HG02759 (cell line): Measurements from ENCODE around the gene GPATCH11.

Experiments used
- ATAC-seq: cut with Tn5 transposase; IDR thresholded peaks from one replicate; pipeline ENCODE4 v1.9.1; 2021; ENCODE audit warnings: mild to moderate bottlenecking, moderate library complexity; ENCODE audit not compliant: unreplicated experiment

GPATCH11 gene

GRCh38 chr2:37104178-37104577 lies 19.9 kb downstream of the GPATCH11 start:
- no peak for ATAC-seq

DNA sequence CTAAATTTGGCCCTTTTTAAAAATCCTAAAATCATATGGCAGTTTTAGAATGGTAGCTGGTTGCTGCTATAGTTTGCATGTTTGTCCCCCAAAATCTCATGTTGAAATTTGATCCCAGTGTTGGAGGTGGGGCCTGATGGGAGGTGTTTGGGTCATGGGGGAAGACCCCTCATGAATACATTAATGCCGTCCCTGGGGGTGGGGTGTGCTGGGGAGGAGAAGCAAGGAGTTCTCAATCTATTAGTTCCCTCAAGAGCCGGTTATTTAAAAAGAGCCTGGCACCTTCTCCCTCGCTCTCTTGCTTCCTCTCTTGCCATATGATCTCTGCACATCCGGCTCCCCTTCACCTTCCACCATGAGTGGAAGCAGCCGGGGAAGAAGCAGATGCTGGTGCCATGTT lies 20.8 kb downstream of the GPATCH11 start:
- no peak for ATAC-seq

GRCh38 chr2:37109523-37109922 lies 25.2 kb downstream of the GPATCH11 start:
- ATAC-seq = no peak

DNA sequence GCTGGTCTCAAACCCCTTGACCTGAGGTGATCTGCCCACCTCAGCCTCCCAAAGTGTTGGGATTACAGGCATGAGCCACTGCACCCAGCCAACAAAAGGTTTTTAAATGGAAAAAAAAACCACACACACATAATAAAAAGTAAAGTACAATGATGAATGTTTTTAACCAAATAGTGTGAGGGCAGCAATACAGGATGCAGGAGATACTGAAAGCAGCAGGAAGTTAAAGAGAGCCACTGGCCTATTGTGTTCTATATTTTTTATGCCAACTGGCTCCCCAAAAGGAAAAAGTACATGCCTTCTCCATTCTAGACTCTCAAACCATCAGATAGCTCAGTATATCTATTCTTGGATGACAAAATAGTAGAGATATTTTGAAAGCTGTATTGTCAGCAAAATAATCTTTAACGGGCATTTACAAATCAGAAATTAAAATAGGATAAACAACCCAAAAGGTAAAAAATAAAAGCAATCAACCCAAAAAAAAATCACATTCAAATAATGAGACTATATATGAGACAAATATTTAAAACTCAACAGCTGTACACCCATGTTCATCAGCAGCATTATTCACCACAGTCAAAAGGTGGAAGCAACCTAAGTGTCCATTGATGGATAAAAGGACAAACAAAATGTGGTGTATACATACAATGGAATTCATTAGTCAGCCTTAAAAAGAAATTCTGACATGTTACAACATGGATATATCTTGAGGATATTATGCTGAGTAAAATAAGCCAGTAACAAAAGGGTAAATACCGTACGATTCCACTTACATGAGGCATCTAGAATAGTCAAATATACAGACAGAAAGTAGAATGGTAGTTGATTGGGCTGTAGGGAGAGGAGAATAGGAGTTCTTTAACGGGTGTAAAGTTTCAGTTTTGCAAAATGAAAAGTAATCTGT lies 26.2 kb downstream of the GPATCH11 start:
- ATAC-seq = no peak

GRCh38 chr2:37111958-37112357 lies 27.6 kb downstream of the GPATCH11 start:
- no peak for ATAC-seq

GRCh38 chr2:37117566-37117965 lies 33.2 kb downstream of the GPATCH11 start:
- no peak for ATAC-seq

GRCh38 chr2:37119157-37119556 lies 34.8 kb downstream of the GPATCH11 start:
- no peak for ATAC-seq

DNA sequence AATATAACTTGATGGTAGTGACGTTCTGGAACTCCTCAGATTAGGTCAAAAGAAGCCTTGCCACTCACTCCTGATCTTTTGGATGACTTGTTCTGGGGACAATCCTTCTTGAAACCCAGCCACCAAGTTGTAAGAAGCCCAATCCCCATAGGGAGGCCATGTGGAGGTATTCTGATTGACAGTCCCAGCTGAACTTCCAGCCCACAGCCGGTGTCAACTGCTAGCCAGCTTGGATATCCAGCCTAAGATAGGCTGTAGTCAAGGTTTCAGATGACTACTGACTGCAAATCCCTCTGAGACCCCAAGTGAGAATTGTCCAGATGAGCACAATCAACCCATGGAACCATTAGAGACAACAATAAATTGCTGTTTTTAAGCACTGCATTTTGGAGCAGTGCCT lies 41.1 kb downstream of the GPATCH11 start:
- no peak for ATAC-seq

DNA sequence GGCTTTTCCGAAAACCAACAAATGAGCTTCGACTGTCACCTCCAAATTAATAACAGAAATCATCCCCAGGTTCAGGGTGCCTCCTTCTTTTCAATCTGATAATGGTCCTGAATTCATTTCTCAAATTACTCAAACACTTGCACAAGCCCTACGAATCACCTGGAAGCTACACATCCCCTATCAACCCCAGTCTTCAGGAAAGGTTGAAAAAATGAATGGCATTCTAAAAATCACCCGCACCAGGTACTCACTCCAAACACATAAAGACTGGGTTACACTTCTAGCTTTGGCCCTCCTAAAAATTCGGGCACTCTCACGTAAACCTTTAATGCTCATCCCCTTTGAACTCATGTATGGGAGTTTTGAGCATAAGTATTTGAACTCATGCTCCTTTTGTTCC lies 48.6 kb downstream of the GPATCH11 start:
- ATAC-seq = no peak

GRCh38 chr2:37142546-37142945 lies 58.2 kb downstream of the GPATCH11 start:
- no peak for ATAC-seq

- ATAC-seq = no peak
Observed at GRCh38 chr2:37143974-37144373, 59.7 kb downstream of the GPATCH11 start.

DNA sequence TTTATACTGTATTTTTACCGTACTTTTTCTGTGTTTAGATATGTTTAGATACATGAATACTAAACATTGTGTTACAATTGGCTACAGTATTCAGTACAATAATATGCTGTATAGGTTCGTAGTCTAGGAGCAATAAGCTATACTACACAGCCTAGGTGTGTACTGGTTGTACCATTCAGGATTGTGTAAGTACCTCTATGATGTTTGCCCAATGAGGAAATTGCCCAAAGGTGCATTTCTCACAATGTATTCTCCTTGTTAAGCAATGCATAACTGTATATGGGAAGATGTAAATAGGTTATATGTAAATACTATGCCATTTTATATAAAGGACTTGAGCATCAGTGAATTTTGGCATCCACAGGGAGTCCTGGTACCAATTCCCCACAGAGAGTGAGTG lies 61.7 kb downstream of the GPATCH11 start:
- ATAC-seq = no peak

- ATAC-seq = no peak
Observed at GRCh38 chr2:37148325-37148724, 64.0 kb downstream of the GPATCH11 start.
